NOMO-1 treated with DMSO at 0.1 percent for 48 hours (cell line): ENCODE data around the gene COG4.

Source experiments
- DNase-seq: peaks from one replicate; lab custom pipeline; 2025; ENCODE audit not compliant: unreplicated experiment; lab: John Stamatoyannopoulos, UW

COG4 gene

GRCh38 chr16:70434484-70435260, 88.7 kb downstream of the COG4 start:
- no peak for DNase-seq

GRCh38 chr16:70433458-70434103, 89.8 kb downstream of the COG4 start:
- no peak for DNase-seq

DNA sequence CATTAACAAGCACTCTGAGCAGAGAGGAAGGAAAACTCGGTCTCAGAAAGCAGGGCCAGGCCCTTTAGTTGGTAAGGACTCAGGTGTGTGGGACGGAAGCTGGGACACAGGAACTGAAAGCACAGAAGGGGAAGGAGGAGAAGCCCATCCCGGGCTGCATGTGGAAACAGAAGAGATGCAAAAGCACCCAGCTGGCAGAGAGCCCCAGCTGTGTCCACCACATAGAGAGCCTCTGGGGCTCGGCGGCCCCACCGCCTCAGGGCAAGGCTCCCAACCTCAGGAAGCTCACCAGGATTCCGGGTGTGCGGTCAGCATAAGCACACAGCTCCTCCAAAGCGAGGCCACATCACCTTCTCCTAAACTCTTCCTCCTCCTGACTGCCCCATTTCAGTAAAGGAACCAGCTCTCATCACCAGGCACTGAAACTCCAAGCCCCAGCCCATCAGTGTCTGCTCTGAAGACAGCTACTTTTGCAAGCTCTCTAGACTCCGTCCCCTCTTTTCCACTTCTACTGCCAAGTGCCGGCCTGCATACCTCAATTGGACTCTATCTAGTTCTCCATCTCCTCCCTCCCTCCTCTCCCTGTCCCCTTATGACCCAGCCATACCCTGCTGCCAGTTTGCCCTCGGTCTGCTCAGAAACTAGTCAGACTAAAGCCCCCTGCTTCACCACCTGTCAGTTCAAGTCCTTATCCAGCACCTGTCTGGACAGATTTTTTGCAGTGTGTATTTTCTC, 90.5 kb downstream of the COG4 start:
- peak; percentile 52 for DNase-seq

GRCh38 chr16:70432356-70432722, 91.0 kb downstream of the COG4 start:
- DNase-seq: peak; percentile 52

DNA sequence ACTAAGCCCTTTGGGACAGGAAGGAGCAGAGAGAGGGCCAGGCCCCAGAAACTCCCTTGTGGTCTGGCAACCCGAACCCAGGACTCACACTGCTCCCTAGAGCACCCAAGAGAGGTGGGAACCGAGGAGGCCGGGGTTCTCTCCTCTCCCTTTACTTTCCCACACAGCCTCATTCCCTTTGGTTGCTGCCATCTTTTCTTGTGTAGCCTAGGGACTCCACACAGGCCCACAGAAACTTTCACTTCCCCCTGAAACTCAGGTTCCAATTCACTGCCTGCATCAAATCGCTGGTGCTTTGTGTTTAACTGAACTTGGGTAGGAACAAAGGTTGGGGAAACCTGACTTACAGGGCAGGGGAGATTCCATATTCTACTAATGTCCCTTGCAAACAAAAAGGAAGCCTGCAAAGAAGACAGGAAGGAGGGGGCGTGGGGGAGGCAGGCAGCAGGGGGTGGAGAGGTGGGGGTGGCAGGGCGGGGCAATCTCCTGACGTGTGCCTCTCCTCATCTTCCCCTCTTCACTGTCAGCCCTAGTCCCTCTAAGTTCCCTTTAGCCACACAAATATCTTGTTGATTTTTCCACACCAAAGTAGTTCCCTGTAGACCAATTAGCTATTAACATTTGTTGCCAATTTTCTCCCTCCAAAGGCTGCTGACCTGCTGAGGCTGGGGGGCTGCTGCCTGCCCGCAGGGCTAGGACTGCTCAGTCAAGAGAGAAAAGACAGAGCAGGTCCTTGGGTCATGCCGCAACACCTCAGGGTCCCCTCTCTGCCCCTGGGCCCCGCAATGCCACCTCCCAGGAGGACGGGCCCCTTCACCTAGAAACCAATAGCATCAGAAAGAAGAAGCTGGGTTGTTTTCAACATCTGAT, 92.5 kb downstream of the COG4 start:
- peak; percentile 83 for DNase-seq
